K562 (cell line): ENCODE measurements around the gene ZNF275. TPM values are rescaled to one million over a fixed set of nuclear protein-coding genes. Genes with fewer than 3 reads are reported as not detected.

Experiments used
- ATAC-seq: fragments of 200-7000 bp; cut with Tn5 transposase; 3 replicates; pipeline ENCODE4 v1.9.1; 2020; ENCODE audit warnings: moderate library complexity
- BruUV-seq: library from RNA; stranded (reverse); fragments of 400-500 nt; replicated peaks from 2 replicates; lab custom pipeline; 2021; lab: Mats Ljungman, UMichigan
- CTCF ChIA-PET: fragments of 300-600 bp; formaldehyde crosslinking; extraction: SDS; loops from one replicate; lab custom pipeline; 2021; ENCODE audit warnings: low intra/inter-chr PET ratio; lab: Yijun Ruan, JAX
- POLR2A ChIA-PET: fragments of 300-600, 350-650 bp; sonication (Branson Sonifier 250); formaldehyde crosslinking; extraction: SDS; loops from one replicate; lab custom pipeline; 2021; ENCODE audit warnings: antibody characterized with exemption, inconsistent platforms; lab: Yijun Ruan, JAX
- DNase-seq, 4 experiments: peaks; one replicate each; pipeline versions ENCODE4 v3.0.0 to v3.0.0-alpha.2; 2011 to 2018; ENCODE audit warnings: low spot score in 3 of 4, mixed read lengths in 3 of 4; ENCODE audit errors: extremely low read depth in 1 of 4
- FAIRE-seq: peaks from 2 replicates; lab custom pipeline; 2011; peaks lifted over from hg19 to GRCh38; lab: Jason Lieb, UNC
- H2AFZ ChIP-seq: 2 replicates; pipeline ENCODE4 v1.6.0; 2011; ENCODE audit warnings: low read depth, low read length, control low read depth, inconsistent platforms
- H3K27ac ChIP-seq: fragments of 200-600 bp; 3 replicates; pipeline ENCODE4 v1.8.0; 2011; ENCODE audit warnings: low read depth, mild to moderate bottlenecking, control low read depth, inconsistent platforms, low read length, moderate library complexity, mixed read lengths; ENCODE audit errors: extremely low read depth
- H3K27me3 ChIP-seq, 2 experiments: fragments of 300-600 bp in 1 of 2; 2 replicates in 1 of 2; 3 replicates in 1 of 2; pipeline versions ENCODE4 v1.6.0 to v1.8.0; 2011; ENCODE audit warnings: inconsistent platforms in 2 of 2, low read length in 2 of 2, mild to moderate bottlenecking in 1 of 2, mixed read lengths in 1 of 2, moderate library complexity in 1 of 2; ENCODE audit not compliant: control insufficient read depth in 2 of 2, insufficient read depth in 2 of 2
- H3K36me3 ChIP-seq: fragments of 300-600 bp; 3 replicates; pipeline ENCODE4 v1.8.0; 2011; ENCODE audit warnings: mild to moderate bottlenecking, low read length, inconsistent platforms; ENCODE audit not compliant: control insufficient read depth, insufficient read depth
- H3K4me1 ChIP-seq, 2 experiments: fragments of 200-600 bp in 1 of 2; replicated peaks in 1 of 2; 2 replicates in 1 of 2; 3 replicates in 1 of 2; pipeline versions ENCODE4 v1.5.1 to v1.8.0; 2011; ENCODE audit warnings: inconsistent platforms in 2 of 2, low read length in 2 of 2, mild to moderate bottlenecking in 1 of 2, mixed read lengths in 1 of 2, moderate library complexity in 1 of 2; ENCODE audit not compliant: control insufficient read depth in 2 of 2, insufficient read depth in 2 of 2
- H3K4me2 ChIP-seq: 2 replicates; pipeline ENCODE4 v1.6.1; 2011; ENCODE audit warnings: low read length, control low read depth, inconsistent platforms, mixed read lengths; ENCODE audit not compliant: insufficient read depth
- H3K4me3 ChIP-seq: fragments of 200-600 bp; sonication (generic), shearing (Covaris generic); 2 replicates; pipeline ENCODE4 v1.5.1; 2016; ENCODE audit warnings: control low read depth, inconsistent platforms
- H3K79me2 ChIP-seq: fragments of 200-600 bp; 3 replicates; pipeline ENCODE4 v1.8.0; 2011; ENCODE audit warnings: low read length, inconsistent platforms; ENCODE audit not compliant: control insufficient read depth, insufficient read depth
- H3K9ac ChIP-seq, 2 experiments: 2 replicates each; pipeline versions ENCODE4 v1.6.0 to v1.6.1; 2011; ENCODE audit warnings: low read depth in 2 of 2, low read length in 2 of 2, control low read depth in 1 of 2, inconsistent platforms in 1 of 2, mild to moderate bottlenecking in 1 of 2, mixed read lengths in 1 of 2; ENCODE audit not compliant: insufficient read depth in 1 of 2
- H3K9me1 ChIP-seq: one replicate; pipeline ENCODE4 v1.6.0; 2011; ENCODE audit warnings: inconsistent platforms, mild to moderate bottlenecking, low read length, moderate library complexity; ENCODE audit not compliant: control insufficient read depth, insufficient read depth
- H3K9me3 ChIP-seq: replicated peaks from 2 replicates; pipeline ENCODE4 v1.5.1; 2011; ENCODE audit warnings: low read depth, low read length, inconsistent platforms; ENCODE audit not compliant: control insufficient read depth, insufficient read depth
- H4K20me1 ChIP-seq: replicated peaks from 2 replicates; pipeline ENCODE4 v1.6.1; 2011; ENCODE audit warnings: low read length, inconsistent platforms, mixed read lengths; ENCODE audit not compliant: control insufficient read depth, insufficient read depth
- FOXK1 ChIP-seq: sonication (generic); formaldehyde crosslinking; IDR thresholded peaks from 2 replicates; pipeline ENCODE4 v1.8.0; 2022; ENCODE audit warnings: missing genetic modification reagents, mild to moderate bottlenecking, borderline replicate concordance
- NCOA2 ChIP-seq, 2 experiments: fragments of 450-650 bp; IDR thresholded peaks; 2 replicates each; pipeline ENCODE4 v1.6.1; 2018; ENCODE audit warnings: mild to moderate bottlenecking in 2 of 2, moderate library complexity in 1 of 2; ENCODE audit not compliant: partially characterized antibody in 2 of 2
- NFIC ChIP-seq: fragments of 450-650 bp; IDR thresholded peaks from 2 replicates; pipeline ENCODE4 v1.6.1; 2017; ENCODE audit warnings: mild to moderate bottlenecking, inconsistent platforms
- SIRT6 ChIP-seq: IDR thresholded peaks from one replicate; pipeline ENCODE4 v1.6.1; 2012; ENCODE audit warnings: low read depth, mild to moderate bottlenecking, control low read depth, inconsistent platforms, low read length, moderate library complexity
- STAT6 ChIP-seq: sonication (generic); formaldehyde crosslinking; IDR thresholded peaks from 2 replicates; pipeline ENCODE4 v1.8.1; 2023; ENCODE audit warnings: mild to moderate bottlenecking, missing genetic modification reagents
- ZNF354B ChIP-seq: fragments of 250-450 bp; sonication (Bioruptor Pico); IDR thresholded peaks from 2 replicates; pipeline ENCODE4 v1.4.0; 2020
- ZNF518B ChIP-seq: fragments of 250-450 bp; sonication (Bioruptor Pico); IDR thresholded peaks from 2 replicates; pipeline ENCODE4 v1.5.0; 2021; ENCODE audit warnings: mild to moderate bottlenecking, moderate library complexity
- ZNF785 ChIP-seq: fragments of 250-450 bp; sonication (Bioruptor Pico); IDR thresholded peaks from 2 replicates; pipeline ENCODE4 v1.4.0; 2020; ENCODE audit warnings: mild to moderate bottlenecking
- WGBS: fragments of 100-300 bp; shearing (Covaris generic); methylation state at CpG from one replicate; pipeline ENCODE4 v1.1.6; 2016; ENCODE audit warnings: low coverage, mixed read lengths; ENCODE audit not compliant: insufficient coverage; ENCODE audit errors: missing lambda C conversion rate; 5-methylcytosine and 5-hydroxymethylcytosine counted together
- in situ Hi-C: fragments of 300-500 bp; cut with MboI; formaldehyde crosslinking; loops from 4 replicates; pipeline ENCODE4 v1.15.0; 2018; ENCODE audit warnings: inconsistent platforms, mixed read lengths
- intact Hi-C: fragments of 100-400 bp; cut with micrococcal nuclease; formaldehyde crosslinking; loops from 2 replicates; pipeline ENCODE4 v1.14.2; 2022
- polyA plus RNA-seq, 8 experiments: library from polyadenylated mRNA; depleted of rRNA in 4 of 8; stranded (reverse) in 5 of 8; unstranded in 3 of 8; fragments of >200 nt; fragmentation: Nextera tagmentation in 2 of 8; fragmentation: Illumina TruSeq in 1 of 8; extraction: Ambion mirVana in 2 of 8; extraction: Trizol in 1 of 8; gene quantifications; 2 replicates each; pipeline versions ENCODE4 v1.2.1 to v1.2.3, GENCODE V29; 2011 to 2014; ENCODE audit warnings: inconsistent platforms in 1 of 8, missing spikeins in 1 of 8
- total RNA-seq, 7 experiments: library from RNA; depleted of rRNA in 6 of 7; stranded (reverse); fragments of >200 nt in 6 of 7; fragmentation: Illumina TruSeq in 2 of 7; extraction: Trizol in 2 of 7; gene quantifications; 2 replicates each; pipeline versions ENCODE4 v1.2.1 to v1.2.3, GENCODE V29; 2011 to 2021; ENCODE audit warnings: low replicate concordance in 1 of 7

ZNF275 gene
- total and polyA plus RNA-seq, 9 of the 15 experiments (the other 6 are each of a cell fraction or from before 2014, with no cell fraction given), result 2.1 to 19.1 (median 12.0) TPM

GRCh38 chrX:153312041-153312440 is 21.9 kb upstream of the ZNF275 start (continued):
- no peak for TF ChIP-seq NCOA2 (IDR thresholded peaks at IDR 0.05; ENCODE audit: partially characterized antibody in 2 of 2)

- Histone ChIP-seq H3K4me2 (no peak overlapping the region), H3K9me1 (no peaks in the 10 kb centered on the region), H4K20me1 (no peaks in the 10 kb centered on the region), H3K79me2 (no peaks in the 10 kb centered on the region), H3K9me3 (no peaks in the 10 kb centered on the region), H3K4me1 (peaks cover 0 to 5% of the 10 kb centered on the region in 2 experiments; a peak in 2 of 5 replicates), H3K27me3 (peaks cover 0 to 2% of the 10 kb centered on the region in 2 experiments; a peak in 2 of 5 replicates), H2AFZ (no peak overlapping the region), H3K27ac (no peak overlapping the region), H3K36me3 (no peaks in the 10 kb centered on the region), H3K9ac (no peak overlapping the region), H3K4me3 (no peak overlapping the region)
- ChIA-PET CTCF (no interaction called here), POLR2A (no interaction called here)
- no TSS peak for BruUV-seq
- DNase-seq (no peak), FAIRE-seq (no peak), ATAC-seq (no peak; the same call in 2 of the 3 replicates)
- WGBS, result no CpG with 5 or more reads among the region's 1 CpG
- intact Hi-C loops, result no loop called here
- TF ChIP-seq NFIC (peak; percentile 33), ZNF785 (CRISPR knock-in tag) (no peak)
- in situ Hi-C loops, result loop anchor here (10.0 kb wide), 1 partner anchor 328 kb away; no protein-coding TSS in a partner anchor
These were observed 21.1 kb upstream of the ZNF275 start for GRCh38 chrX:153312842-153313241.

GRCh38 chrX:153317306-153317705 is 16.6 kb upstream of the ZNF275 start:
- in situ Hi-C loops (loop anchor here (10.0 kb wide), 1 partner anchor 333 kb away; no protein-coding TSS in a partner anchor), intact Hi-C loops (loop anchor here (5.0 kb wide), 1 partner anchor 255 kb away; no protein-coding TSS in a partner anchor)
- H3K4me2 ChIP-seq, result no peak overlapping the region
- H3K4me1 ChIP-seq, result peaks cover 0 to 16% of the 10 kb centered on the region in 2 experiments; a peak in 2 of 5 replicates
- H3K9ac ChIP-seq, result no peak overlapping the region
- 35% methylated on average over 7 of the region's 8 CpGs for WGBS
- H3K79me2 ChIP-seq, result no peaks in the 10 kb centered on the region
- H3K4me3 ChIP-seq, result no peak overlapping the region
- POLR2A ChIA-PET, result no interaction called here
- no TSS peak for BruUV-seq
- H4K20me1 ChIP-seq, result no peaks in the 10 kb centered on the region
- H3K9me1 ChIP-seq, result no peaks in the 10 kb centered on the region
- H3K9me3 ChIP-seq, result no peaks in the 10 kb centered on the region
- ATAC-seq (no peak), DNase-seq (no peak), FAIRE-seq (no peak)
- H3K27me3 ChIP-seq, result no peaks in the 10 kb centered on the region; a peak in 1 of 5 replicates
- H2AFZ ChIP-seq, result no peak overlapping the region
- no peak overlapping the region for H3K27ac ChIP-seq
- CTCF ChIA-PET, result no interaction called here
- H3K36me3 ChIP-seq, result no peaks in the 10 kb centered on the region
- no peak for TF ChIP-seq ZNF354B (CRISPR knock-in tag)
- no peak for TF ChIP-seq SIRT6
- TF ChIP-seq STAT6, result no peak
- TF ChIP-seq ZNF518B (CRISPR knock-in tag), result no peak
- no peak for TF ChIP-seq FOXK1
